GM12878 (cell line): ENCODE data around the gene NCLN.

ENCODE experiments used
- BMI1 ChIP-seq: fragments of 450-650 bp; IDR thresholded peaks from 2 replicates; pipeline ENCODE4 v1.6.1; 2016; ENCODE audit warnings: mild to moderate bottlenecking, moderate library complexity, borderline replicate concordance
- CEBPB ChIP-seq, 2 experiments: fragments of 150-350 bp in 1 of 2; IDR thresholded peaks; 2 replicates each; pipeline ENCODE4 v1.6.1; 2012 to 2014; ENCODE audit warnings: low read depth in 2 of 2, low read length in 2 of 2, borderline replicate concordance in 1 of 2, inconsistent platforms in 1 of 2
- EP300 ChIP-seq, 2 experiments: fragments of 150-350 bp in 1 of 2; IDR thresholded peaks; 2 replicates each; pipeline ENCODE4 v1.6.1; 2011 to 2012; ENCODE audit warnings: low read depth in 2 of 2, low read length in 2 of 2, borderline replicate concordance in 1 of 2, improper control_type of control experiment in 1 of 2, inconsistent platforms in 1 of 2; ENCODE audit not compliant: control insufficient read depth in 1 of 2
- MXI1 ChIP-seq: fragments of 150-350 bp; IDR thresholded peaks from 2 replicates; pipeline ENCODE4 v1.6.1; 2011; ENCODE audit warnings: low read depth, mild to moderate bottlenecking, inconsistent platforms, low read length, improper control_type of control experiment
- POLR2A ChIP-seq: IDR thresholded peaks from 2 replicates; pipeline ENCODE4 v1.6.1; 2011; ENCODE audit warnings: low read depth, mild to moderate bottlenecking, low read length
- SIN3A ChIP-seq: IDR thresholded peaks from 2 replicates; pipeline ENCODE4 v1.6.1; 2012; ENCODE audit warnings: low read depth, low read length, improper control_type of control experiment
- TARDBP ChIP-seq: IDR thresholded peaks from 2 replicates; pipeline ENCODE4 v1.6.1; 2016; ENCODE audit warnings: borderline replicate concordance
- TF ChIP-seq, protein P1 (sequence below), 3 experiments: IDR thresholded peaks in 2 of 3; conservative IDR thresholded peaks in 1 of 3; 2 replicates each; pipeline ENCODE4 v1.5.1; 2011; ENCODE audit warnings: low read depth in 3 of 3, low read length in 3 of 3, mild to moderate bottlenecking in 3 of 3, control low read depth in 2 of 3, moderate library complexity in 2 of 3, inconsistent platforms in 1 of 3, mixed read lengths in 1 of 3; ENCODE audit not compliant: control insufficient read depth in 2 of 3, insufficient read depth in 1 of 3; ENCODE audit errors: extremely low read depth in 1 of 3

DNA sequence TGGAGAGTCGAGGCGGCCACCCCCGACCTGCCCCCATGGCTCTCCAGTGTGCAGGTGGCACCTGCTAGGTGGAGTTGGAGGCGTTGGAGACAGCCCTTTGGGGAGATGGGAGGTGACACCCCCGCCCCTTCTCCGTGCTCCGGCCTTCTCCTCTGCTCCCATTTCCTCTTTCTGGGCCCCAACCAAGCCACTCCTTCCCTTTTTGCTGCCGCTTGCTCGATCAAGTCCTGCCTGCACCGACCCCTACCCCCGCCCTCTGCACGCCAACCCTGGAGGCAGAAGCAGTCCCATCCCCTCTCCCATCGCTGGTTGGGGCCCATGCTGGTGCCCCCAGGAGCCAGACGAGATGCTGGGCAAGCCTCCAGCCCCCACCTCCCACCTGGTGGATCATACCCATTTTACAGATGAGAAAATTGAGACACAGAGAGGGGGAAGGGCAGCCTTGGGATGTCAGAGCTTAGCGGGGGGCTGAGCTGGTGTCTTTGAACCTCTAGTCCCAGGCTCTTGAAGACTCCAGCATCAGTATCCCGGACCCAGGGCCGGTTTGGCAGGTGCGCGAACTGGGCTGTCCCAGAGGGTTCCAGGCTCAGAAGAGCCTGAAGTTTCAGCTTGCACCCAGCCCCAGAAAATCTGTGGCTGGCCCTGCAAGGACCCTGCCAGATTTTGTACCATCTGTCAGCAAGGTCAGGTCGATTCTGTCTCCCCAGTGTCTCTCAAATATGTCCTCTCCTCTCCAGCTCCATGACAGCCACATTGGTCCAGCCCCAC is 39.6 kb upstream of the NCLN start:
- TF ChIP-seq TARDBP (no peak), CEBPB (IDR thresholded peaks at IDR 0.05; ENCODE audit: borderline replicate concordance in 1 of 2, low read depth in 2 of 2, low read length in 2 of 2) (no peak), POLR2A (no peak), BMI1 (no peak), EP300 (IDR thresholded peaks at IDR 0.05; ENCODE audit: borderline replicate concordance in 1 of 2, control insufficient read depth in 1 of 2, low read depth in 2 of 2, low read length in 2 of 2) (no peak), SIN3A (no peak), MXI1 (no peak)
- TF ChIP-seq, protein P1, sequence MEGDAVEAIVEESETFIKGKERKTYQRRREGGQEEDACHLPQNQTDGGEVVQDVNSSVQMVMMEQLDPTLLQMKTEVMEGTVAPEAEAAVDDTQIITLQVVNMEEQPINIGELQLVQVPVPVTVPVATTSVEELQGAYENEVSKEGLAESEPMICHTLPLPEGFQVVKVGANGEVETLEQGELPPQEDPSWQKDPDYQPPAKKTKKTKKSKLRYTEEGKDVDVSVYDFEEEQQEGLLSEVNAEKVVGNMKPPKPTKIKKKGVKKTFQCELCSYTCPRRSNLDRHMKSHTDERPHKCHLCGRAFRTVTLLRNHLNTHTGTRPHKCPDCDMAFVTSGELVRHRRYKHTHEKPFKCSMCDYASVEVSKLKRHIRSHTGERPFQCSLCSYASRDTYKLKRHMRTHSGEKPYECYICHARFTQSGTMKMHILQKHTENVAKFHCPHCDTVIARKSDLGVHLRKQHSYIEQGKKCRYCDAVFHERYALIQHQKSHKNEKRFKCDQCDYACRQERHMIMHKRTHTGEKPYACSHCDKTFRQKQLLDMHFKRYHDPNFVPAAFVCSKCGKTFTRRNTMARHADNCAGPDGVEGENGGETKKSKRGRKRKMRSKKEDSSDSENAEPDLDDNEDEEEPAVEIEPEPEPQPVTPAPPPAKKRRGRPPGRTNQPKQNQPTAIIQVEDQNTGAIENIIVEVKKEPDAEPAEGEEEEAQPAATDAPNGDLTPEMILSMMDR (IDR thresholded peaks at IDR 0.05 in 2 of 3, conservative IDR thresholded peaks at IDR 0.05 in 1 of 3; ENCODE audit: control insufficient read depth in 2 of 3, extremely low read depth in 1 of 3, insufficient read depth in 1 of 3, low read depth in 3 of 3, low read length in 3 of 3) = no peak
